ENCODE measurements around the gene CAMKMT. TPM values are rescaled to one million over a fixed set of nuclear protein-coding genes. Genes with fewer than 3 reads are reported as not detected.
A peak's percentile ranks its signal among the peaks of the same experiment; 100 is the strongest.

The CAMKMT gene
- total and polyA plus RNA-seq, 9 of the 15 experiments (the other 6 are each of a cell fraction or from before 2014, with no cell fraction given), result 1.6 to 15.3 (median 7.4) TPM

DNA sequence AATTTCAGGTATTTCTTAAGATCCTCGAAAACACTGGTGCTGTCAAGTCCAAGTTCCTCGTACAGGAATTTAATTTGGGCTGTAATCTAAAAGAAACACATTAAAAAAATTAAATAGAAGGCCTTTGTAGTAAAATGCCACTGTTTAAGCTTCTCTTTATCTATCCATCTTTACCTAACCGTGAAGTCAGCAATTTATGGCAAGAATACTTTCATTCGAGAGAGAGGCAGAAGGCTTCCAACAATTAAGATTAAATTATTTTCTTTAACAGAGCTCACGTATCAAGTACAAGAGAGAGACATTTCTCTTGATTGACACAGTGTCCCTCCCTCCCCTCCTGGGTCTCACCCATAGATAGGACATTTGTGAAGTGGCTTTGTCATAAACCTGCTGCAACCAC is 40.4 kb upstream of the CAMKMT start:
- DNase-seq (ENCODE audit: extremely low read depth in 1 of 4, low spot score in 3 of 4) (no peak), ATAC-seq (no peak), FAIRE-seq (no peak)
- Histone ChIP-seq H3K4me1 (replicated peaks in 1 of 2; ENCODE audit: control insufficient read depth in 2 of 2, insufficient read depth in 2 of 2, low read length in 2 of 2) (peaks cover 4 to 7% of the 10 kb centered on the region in 2 experiments; a peak in 3 of 5 replicates), H3K9me1 (ENCODE audit: control insufficient read depth, insufficient read depth, low read length) (no peaks in the 10 kb centered on the region), H2AFZ (ENCODE audit: low read depth, low read length) (no peak overlapping the region), H3K36me3 (ENCODE audit: control insufficient read depth, insufficient read depth, low read length) (peaks cover 53% of the 10 kb centered on the region), H4K20me1 (replicated peaks; ENCODE audit: control insufficient read depth, insufficient read depth, low read length) (no peaks in the 10 kb centered on the region), H3K4me3 (no peak overlapping the region), H3K9me3 (replicated peaks; ENCODE audit: control insufficient read depth, insufficient read depth, low read depth, low read length) (no peaks in the 10 kb centered on the region), H3K4me2 (ENCODE audit: insufficient read depth, low read length) (no peak overlapping the region), H3K27me3 (ENCODE audit: control insufficient read depth in 2 of 2, insufficient read depth in 2 of 2, low read length in 2 of 2) (no peaks in the 10 kb centered on the region), H3K79me2 (ENCODE audit: control insufficient read depth, insufficient read depth, low read length) (no peaks in the 10 kb centered on the region), H3K9ac (ENCODE audit: insufficient read depth in 1 of 2, low read depth in 2 of 2, low read length in 2 of 2) (no peak overlapping the region), H3K27ac (ENCODE audit: extremely low read depth, low read depth, low read length) (no peak overlapping the region)
- WGBS (ENCODE audit: insufficient coverage, low coverage, missing lambda C conversion rate), result 79% methylated on average over 5 of the region's 5 CpGs
- POLR2A ChIA-PET, result interaction anchor here (1.0 kb wide), 1 partner anchor 26 kb away, joined by 3 read pairs; no protein-coding TSS in a partner anchor
- no peak for TF ChIP-seq ZNF239 (CRISPR knock-in tag; IDR thresholded peaks at IDR 0.05)
- TF ChIP-seq DIDO1 (tag; IDR thresholded peaks at IDR 0.05; ENCODE audit: low read depth), result no peak
- TF ChIP-seq SMARCA4 (IDR thresholded peaks at IDR 0.05), result no peak
- TF ChIP-seq MED1 (CRISPR knock-in tag; IDR thresholded peaks at IDR 0.05; ENCODE audit: borderline replicate concordance), result no peak
- no peak for TF ChIP-seq PTTG1 (tag; IDR thresholded peaks at IDR 0.05; ENCODE audit: low read depth)
- TF ChIP-seq ZNF316 (IDR thresholded peaks at IDR 0.05), result peak; percentile 36; the same call in 1 of the 2 replicates
- no peak for TF ChIP-seq HDAC8 (tag; IDR thresholded peaks at IDR 0.05)
- TF ChIP-seq, protein P1, sequence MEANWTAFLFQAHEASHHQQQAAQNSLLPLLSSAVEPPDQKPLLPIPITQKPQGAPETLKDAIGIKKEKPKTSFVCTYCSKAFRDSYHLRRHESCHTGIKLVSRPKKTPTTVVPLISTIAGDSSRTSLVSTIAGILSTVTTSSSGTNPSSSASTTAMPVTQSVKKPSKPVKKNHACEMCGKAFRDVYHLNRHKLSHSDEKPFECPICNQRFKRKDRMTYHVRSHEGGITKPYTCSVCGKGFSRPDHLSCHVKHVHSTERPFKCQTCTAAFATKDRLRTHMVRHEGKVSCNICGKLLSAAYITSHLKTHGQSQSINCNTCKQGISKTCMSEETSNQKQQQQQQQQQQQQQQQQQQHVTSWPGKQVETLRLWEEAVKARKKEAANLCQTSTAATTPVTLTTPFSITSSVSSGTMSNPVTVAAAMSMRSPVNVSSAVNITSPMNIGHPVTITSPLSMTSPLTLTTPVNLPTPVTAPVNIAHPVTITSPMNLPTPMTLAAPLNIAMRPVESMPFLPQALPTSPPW (CRISPR knock-in tag; IDR thresholded peaks at IDR 0.05), result no peak
- TF ChIP-seq CREM (IDR thresholded peaks at IDR 0.05; ENCODE audit: low read depth), result no peak
- no TSS peak for BruUV-seq (replicated peaks)
- in situ Hi-C loops (cut with MboI) (no loop called here), intact Hi-C loops (cut with micrococcal nuclease) (no loop called here)
- CTCF ChIA-PET (ENCODE audit: low intra/inter-chr PET ratio), result interaction anchor here (0.6 kb wide), 1 partner anchor 75 kb away, joined by 3 read pairs; no protein-coding TSS in a partner anchor
